RKO (cell line): ENCODE results near the gene PDP2.

ENCODE experiments used
- DNase-seq: peaks from one replicate; pipeline ENCODE4 v3.0.0-alpha.2; 2016; ENCODE audit warnings: low spot score

PDP2 gene

GRCh38 chr16:66904428-66904845 is 24.1 kb downstream of the PDP2 start:
- DNase-seq, result no peak

DNA sequence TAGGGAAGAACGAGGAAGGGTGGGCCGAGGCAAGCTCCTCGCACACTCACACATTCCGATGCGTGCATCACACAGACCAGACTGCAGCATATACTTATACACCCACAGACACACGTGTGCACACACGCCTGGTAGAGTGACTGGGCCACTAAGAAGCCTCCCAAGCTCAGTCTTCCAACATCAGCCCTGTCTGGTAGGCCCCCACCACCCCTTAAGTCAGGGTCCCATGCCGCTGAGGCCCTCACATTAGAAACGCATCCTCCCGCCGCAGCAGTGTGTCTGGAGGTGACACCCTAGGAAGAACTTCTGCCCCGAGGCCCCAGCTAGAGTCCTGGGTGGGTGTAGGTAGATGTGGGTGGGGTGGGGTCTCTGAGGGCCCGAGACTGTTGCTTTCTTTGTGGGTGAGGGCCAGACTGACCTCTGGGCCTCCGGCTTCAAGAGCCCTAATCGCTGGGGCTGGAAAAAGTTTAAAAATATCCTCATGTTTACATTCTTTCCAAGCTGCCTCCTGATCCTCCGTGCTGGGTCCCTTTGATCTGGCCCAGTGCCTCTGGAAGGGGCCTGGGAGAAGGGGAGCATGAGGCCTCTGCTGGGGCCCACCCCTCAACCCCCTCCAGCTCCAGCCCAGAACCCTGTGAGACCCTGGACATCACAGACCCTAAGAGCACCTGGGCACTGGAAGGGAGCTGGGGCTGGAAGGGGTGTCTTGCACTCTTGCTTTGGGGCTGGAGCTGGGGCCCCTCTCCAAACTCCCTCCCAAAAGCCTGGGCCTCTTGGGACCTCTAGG is 24.7 kb downstream of the PDP2 start:
- DNase-seq, result no peak

DNA sequence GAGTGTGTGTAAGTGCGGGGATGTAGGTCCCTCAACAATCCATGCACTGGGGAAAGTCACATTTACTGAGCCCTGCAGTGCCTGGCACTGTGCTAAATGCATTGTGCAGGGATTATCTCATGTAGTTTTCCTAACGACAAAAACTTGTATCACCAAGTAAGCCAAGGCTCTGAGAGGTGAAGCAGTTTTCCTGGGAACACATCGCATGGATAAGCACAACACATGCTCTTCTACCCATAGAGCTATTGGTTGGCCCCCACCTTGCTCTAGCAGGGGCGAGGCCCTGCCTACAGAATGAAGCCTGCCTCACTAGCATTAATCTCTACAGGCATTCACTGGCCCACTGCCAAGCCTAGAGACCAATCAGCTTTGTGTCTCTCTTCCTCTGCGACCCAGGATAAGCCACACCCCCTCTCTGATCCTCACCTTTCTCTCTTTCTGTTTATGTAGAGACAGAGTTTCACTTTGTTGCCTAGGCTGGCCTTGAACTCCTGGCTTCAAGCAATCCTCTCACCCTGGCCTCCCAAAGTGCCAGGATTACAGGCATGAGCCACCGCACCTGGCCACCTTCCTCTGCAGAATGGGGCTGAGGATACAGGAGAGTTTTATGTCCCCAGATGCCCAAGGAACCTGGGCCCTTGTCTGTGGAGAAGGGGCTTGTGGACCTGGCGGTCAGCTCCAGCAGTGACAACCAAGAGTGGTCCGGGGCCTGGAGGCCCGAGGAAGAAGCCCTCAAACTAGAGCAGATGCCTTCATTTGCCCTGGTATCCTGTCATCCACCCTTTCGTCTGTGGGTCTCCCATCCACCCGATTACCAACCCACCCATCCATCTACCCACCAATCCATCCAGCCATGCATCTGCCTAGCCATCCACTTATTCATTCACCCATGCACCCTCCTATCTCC is 25.6 kb downstream of the PDP2 start:
- no peak for DNase-seq

GRCh38 chr16:66906916-66907836 is 26.9 kb downstream of the PDP2 start:
- no peak for DNase-seq

GRCh38 chr16:66908116-66908515 is 27.8 kb downstream of the PDP2 start:
- no peak for DNase-seq

- DNase-seq, result no peak
Measured at GRCh38 chr16:66908762-66909559, 28.6 kb downstream of the PDP2 start.

- DNase-seq, result no peak
Measured at GRCh38 chr16:66910175-66910940, 30.0 kb downstream of the PDP2 start.

DNA sequence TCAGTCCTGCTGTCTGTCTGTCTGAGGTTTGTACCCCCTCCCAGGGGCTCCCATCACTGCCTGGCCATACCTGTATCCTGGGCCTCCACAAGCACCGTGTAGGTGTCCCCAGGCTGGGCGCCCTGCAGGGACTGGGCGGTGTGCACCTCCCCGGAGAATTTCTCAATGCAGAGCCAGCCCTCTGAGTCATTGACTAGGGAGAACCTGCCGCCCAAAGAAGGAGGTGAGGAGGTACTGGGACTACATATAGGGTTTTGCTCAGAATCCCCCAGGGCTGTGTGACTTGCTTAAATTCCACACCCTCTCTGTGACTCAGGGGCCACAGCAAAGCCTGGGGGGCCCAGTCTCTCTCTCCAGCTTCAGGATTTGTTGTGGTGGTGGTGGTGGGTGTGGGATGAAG is 30.8 kb downstream of the PDP2 start:
- no peak for DNase-seq

DNA sequence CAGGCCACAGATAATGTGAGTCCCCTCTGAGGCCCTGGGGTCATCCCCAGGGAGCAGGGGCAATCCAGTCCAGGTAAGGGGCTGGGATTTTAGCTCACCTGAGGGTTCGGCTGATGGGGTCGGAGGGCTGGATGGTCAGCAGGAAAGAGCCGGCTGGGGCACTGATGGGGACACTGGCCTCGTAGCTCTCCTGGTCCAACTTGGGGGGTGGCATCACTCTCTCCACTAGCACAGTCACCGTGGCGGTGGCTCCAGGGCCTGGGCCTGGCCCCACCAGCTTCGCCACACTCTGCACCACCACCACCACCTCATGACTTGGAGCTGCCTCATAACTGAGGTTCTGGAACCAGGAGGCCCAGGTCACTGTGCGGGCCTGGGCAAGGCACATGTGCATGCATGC is 31.5 kb downstream of the PDP2 start:
- no peak for DNase-seq

- no peak for DNase-seq
Measured at GRCh38 chr16:66913081-66913480, 32.8 kb downstream of the PDP2 start.

GRCh38 chr16:66913711-66914110 is 33.4 kb downstream of the PDP2 start:
- no peak for DNase-seq

DNA sequence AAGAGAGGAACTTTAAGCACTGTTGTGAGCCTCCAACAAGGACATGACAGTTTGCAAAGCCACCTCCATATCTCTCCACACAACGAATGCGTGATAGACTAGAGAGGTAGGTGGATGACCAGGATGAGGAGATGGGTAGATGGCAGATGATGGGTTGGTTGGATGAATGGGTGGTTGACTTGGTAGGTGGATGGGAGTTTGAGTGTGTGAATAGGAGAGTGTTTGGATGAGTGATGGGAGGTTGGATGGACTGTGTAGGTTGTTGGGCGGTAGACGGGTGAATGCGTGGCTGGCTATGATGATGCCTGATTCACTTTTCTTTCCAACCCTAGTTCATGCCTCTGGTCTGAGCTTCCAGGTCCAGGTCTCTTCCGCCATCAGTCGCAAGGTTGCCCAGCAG is 34.2 kb downstream of the PDP2 start:
- DNase-seq, result no peak

DNA sequence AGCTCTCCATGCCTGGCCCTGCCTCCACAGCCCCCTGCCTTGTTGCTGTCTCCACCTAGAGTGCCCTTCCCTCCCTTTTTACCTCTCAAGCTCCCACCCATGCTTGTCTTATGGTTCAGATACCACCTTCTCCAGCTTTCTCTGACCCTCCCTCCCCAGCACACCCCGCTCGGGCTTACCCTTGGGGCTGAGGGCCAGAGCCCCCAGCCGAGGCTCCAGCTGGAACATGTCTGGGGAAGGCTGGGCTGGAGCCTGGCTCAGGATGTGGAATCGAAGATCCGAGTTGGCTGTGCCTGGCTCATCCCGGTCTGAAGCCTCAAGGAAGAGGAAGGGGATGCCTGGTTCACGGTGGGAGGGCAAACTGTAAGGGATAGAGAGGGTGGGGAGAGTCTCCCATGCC is 34.7 kb downstream of the PDP2 start:
- DNase-seq, result no peak

DNA sequence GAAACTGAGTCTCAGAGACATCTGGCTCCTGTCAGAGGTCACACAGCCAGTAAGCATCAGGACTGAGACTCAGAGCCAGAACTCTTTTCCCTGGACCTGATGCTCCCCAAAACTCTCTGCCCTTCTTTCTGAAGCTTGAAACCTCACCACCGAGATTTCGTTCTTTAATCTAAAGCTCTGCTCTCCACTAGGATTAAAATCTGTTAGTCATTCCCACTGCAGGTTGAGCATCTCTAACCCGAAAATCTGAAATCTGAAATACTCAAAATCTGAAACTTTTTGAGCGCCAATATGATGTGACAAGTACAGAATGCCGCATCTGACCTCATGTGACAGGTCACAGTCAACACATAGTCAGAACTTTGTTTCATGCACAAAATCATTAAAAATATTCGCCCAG is 36.2 kb downstream of the PDP2 start:
- no peak for DNase-seq

DNA sequence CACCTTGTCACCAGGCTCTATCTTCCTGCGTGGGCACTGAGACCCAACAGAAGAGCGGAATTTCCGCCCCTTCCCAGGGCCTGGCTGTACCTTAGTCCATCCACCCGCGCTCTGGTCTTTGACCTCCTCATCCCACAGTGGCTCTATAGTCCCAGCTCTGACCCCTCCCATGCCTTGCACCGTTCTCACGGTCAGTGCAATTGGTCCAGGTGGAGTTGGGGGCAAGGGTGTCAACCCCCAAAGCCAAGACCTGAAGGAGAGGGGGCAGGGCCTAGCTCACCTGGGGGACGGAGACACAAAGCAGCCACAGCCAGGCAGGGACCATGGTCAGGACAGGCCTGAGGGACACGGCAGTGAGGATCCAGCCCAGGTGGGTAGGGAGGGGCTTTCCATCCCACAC is 37.4 kb downstream of the PDP2 start:
- no peak for DNase-seq

GRCh38 chr16:66918355-66918754 is 38.0 kb downstream of the PDP2 start:
- no peak for DNase-seq

DNA sequence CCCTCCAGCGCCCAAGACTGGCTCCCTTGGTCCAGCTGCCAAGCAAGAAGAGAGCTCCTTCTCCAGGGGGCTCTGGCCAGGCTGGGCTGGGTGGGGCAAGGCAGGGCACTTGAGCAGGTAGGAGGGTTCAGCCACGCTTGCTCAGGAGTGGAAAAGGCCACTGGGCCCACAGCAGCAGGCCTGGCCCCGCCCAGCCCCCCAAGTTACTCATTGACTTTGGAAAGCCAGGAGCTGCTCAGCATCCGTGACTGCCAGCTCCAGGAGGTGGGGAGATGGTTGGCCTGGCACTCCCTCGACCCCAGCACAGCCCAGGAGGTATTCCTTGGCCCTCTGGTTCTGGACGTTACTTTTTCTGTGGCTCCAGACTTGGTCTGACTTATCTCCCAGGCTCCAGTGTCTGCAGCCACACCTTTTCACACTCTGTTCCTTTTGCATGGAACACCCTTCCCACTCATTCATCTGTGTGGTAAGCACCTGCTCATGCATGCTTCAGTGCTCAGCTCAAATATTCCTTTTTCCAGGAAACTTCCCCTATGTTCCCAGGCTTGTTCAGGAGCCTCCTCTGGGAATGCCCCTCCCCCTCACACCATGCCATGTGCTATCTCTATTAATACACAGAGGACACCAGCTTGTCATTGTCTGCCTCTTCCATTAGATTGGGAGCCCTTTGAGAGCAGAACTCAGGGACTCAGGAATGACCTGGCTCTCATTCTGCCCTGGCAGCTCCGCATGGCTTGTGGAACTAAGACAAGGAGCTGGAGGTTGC is 38.7 kb downstream of the PDP2 start, which contains the start of gene CDH16:
TSS of gene CDH16 (minus strand) at position 83 of the 766 bp plus-strand sequence. CDS start 820 bp downstream, outside the sequence.
- no peak for DNase-seq

DNA sequence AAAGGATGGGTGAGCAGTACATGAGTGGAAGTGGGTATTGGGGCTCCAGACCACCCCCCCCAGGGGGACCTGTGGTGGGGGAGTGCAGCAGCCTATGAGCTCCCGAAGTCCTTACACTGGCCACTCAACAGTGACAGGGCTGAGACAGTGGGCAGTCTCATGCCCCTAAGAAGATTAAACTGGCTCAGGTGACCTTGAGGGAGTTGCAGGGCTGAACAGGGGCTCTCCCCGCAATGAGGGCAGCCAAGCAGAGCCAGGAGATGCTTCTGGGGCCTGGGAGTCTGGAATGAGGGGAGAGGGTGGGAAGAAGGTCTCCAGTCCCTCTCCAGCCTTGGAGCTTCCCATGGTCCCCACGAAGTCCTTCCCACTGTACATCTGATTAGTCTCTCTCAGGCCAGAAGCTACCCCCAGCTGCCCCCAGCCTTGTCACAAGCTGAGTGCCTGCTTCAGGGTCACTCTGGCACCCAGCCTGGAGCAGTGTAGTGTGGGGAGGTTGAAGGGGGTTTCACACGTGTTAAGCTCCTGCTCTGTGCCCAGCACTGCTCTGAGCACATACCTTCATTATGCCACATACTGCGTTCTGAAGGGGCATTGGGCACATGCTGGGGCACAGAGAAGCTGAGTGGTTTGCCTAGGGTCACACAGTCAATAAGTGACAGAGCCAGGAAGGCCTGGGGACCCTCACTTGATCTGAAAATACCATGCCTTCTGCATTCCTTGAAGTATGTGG is 39.4 kb downstream of the PDP2 start:
- no peak for DNase-seq

- no peak for DNase-seq
Measured at GRCh38 chr16:66920299-66920590, 39.9 kb downstream of the PDP2 start.
